CD14-positive monocyte (primary cell): ENCODE results near the gene ATP5IF1. TPM values are rescaled to one million over a fixed set of nuclear protein-coding genes. Genes with fewer than 3 reads are reported as not detected.

ENCODE experiments used
- DNase-seq, 3 donors: peaks; one replicate each; pipeline ENCODE4 v3.0.0-alpha.2; 2011 to 2022
- H2AFZ ChIP-seq: 2 replicates; pipeline ENCODE4 v1.6.0; 2012; ENCODE audit warnings: mild to moderate bottlenecking, low read depth, low read length, inconsistent platforms; ENCODE audit not compliant: insufficient read depth, poor library complexity, severe bottlenecking
- H3K27ac ChIP-seq, 2 donors: 1 replicate in 1 of 2; 2 replicates in 1 of 2; pipeline ENCODE4 v1.5.1; 2012 to 2013; ENCODE audit warnings: low read length in 2 of 2, control low read depth in 1 of 2, inconsistent platforms in 1 of 2, low read depth in 1 of 2, mild to moderate bottlenecking in 1 of 2
- H3K27me3 ChIP-seq, 2 donors: one replicate each; pipeline versions ENCODE4 v1.6.0 to v1.6.1; 2011 to 2013; ENCODE audit warnings: low read length in 2 of 2; ENCODE audit not compliant: control insufficient read depth in 2 of 2, insufficient read depth in 2 of 2
- H3K36me3 ChIP-seq, 2 donors: replicated peaks in 1 of 2; 1 replicate in 1 of 2; 2 replicates in 1 of 2; pipeline versions ENCODE4 v1.5.1 to v1.6.1; 2012 to 2013; ENCODE audit warnings: low read length in 2 of 2, control low read depth in 1 of 2, inconsistent platforms in 1 of 2, mild to moderate bottlenecking in 1 of 2; ENCODE audit not compliant: insufficient read depth in 2 of 2, control insufficient read depth in 1 of 2
- H3K4me1 ChIP-seq, 2 donors: 1 replicate in 1 of 2; 2 replicates in 1 of 2; pipeline versions ENCODE4 v1.5.1 to v1.6.1; 2012 to 2013; ENCODE audit warnings: low read length in 2 of 2, control low read depth in 1 of 2, inconsistent platforms in 1 of 2, mild to moderate bottlenecking in 1 of 2, moderate library complexity in 1 of 2; ENCODE audit not compliant: insufficient read depth in 2 of 2, control insufficient read depth in 1 of 2
- H3K4me2 ChIP-seq: replicated peaks from 2 replicates; pipeline ENCODE3; 2012; ENCODE audit warnings: low read length, moderate library complexity, mild to moderate bottlenecking; ENCODE audit not compliant: poor library complexity, severe bottlenecking; ENCODE audit errors: extremely low read depth
- H3K4me3 ChIP-seq, 3 experiments: fragments of 200-600 bp in 1 of 3; sonication (generic) in 1 of 3; replicated peaks in 1 of 3; 1 replicate in 2 of 3; 2 replicates in 1 of 3; pipeline ENCODE4 v1.5.1; 2011 to 2013; ENCODE audit warnings: low read length in 3 of 3, mild to moderate bottlenecking in 3 of 3, control low read depth in 2 of 3, low read depth in 2 of 3, inconsistent platforms in 1 of 3, moderate library complexity in 1 of 3
- H3K79me2 ChIP-seq: 2 replicates; pipeline ENCODE4 v1.6.0; 2012; ENCODE audit warnings: mild to moderate bottlenecking, control low read depth, inconsistent platforms, low read length, moderate library complexity; ENCODE audit not compliant: insufficient read depth
- H3K9ac ChIP-seq: 2 replicates; pipeline ENCODE4 v1.6.0; 2017; ENCODE audit warnings: low read length, mild to moderate bottlenecking; ENCODE audit not compliant: insufficient read depth, poor library complexity, severe bottlenecking
- H3K9me3 ChIP-seq, 2 donors: replicated peaks in 1 of 2; 1 replicate in 1 of 2; 2 replicates in 1 of 2; pipeline versions ENCODE4 v1.5.1 to v1.6.1; 2012 to 2013; ENCODE audit warnings: low read length in 2 of 2, control low read depth in 1 of 2; ENCODE audit not compliant: control insufficient read depth in 1 of 2, insufficient read depth in 1 of 2
- H4K20me1 ChIP-seq: 2 replicates; pipeline ENCODE4 v1.6.0; 2012; ENCODE audit warnings: mild to moderate bottlenecking, low read length, control low read depth, moderate library complexity; ENCODE audit not compliant: insufficient read depth
- H3K27ac Mint-ChIP-seq, 7 donors: one replicate each; pipeline ENCODE4 v1.8.0; 2020; ENCODE audit warnings: mild to moderate bottlenecking in 7 of 7, mixed read lengths in 7 of 7, moderate library complexity in 6 of 7, inconsistent platforms in 2 of 7
- H3K27me3 Mint-ChIP-seq, 3 donors: one replicate each; pipeline ENCODE4 v1.8.0; 2021 to 2022; ENCODE audit warnings: low read depth in 3 of 3, mild to moderate bottlenecking in 3 of 3, mixed read lengths in 3 of 3, moderate library complexity in 3 of 3, inconsistent platforms in 1 of 3
- H3K36me3 Mint-ChIP-seq, 2 donors: one replicate each; pipeline ENCODE4 v1.8.0; 2020; ENCODE audit warnings: mixed read lengths in 2 of 2, inconsistent platforms in 1 of 2, mild to moderate bottlenecking in 1 of 2
- H3K4me1 Mint-ChIP-seq: one replicate; pipeline ENCODE4 v1.8.0; 2020; ENCODE audit warnings: mild to moderate bottlenecking, mixed read lengths
- H3K4me3 Mint-ChIP-seq, 2 donors: one replicate each; pipeline ENCODE4 v1.8.0; 2020; ENCODE audit warnings: mild to moderate bottlenecking in 2 of 2, mixed read lengths in 2 of 2, moderate library complexity in 1 of 2
- H3K9me3 Mint-ChIP-seq, 7 donors: one replicate each; pipeline ENCODE4 v1.8.0; 2020 to 2022; ENCODE audit warnings: mixed read lengths in 7 of 7, mild to moderate bottlenecking in 6 of 7, moderate library complexity in 6 of 7, inconsistent platforms in 2 of 7
- CTCF ChIP-seq: fragments of 200-600 bp; IDR thresholded peaks from one replicate; pipeline ENCODE4 v1.8.0; 2022; ENCODE audit warnings: antibody characterized with exemption, mild to moderate bottlenecking
- WGBS: methylation state at CpG from one replicate; pipeline ENCODE4 v1.1.5; 2013; ENCODE audit warnings: missing lambda C conversion rate; ENCODE audit not compliant: insufficient coverage; 5-methylcytosine and 5-hydroxymethylcytosine counted together
- intact Hi-C, 2 donors: fragments of 100-400 bp; cut with micrococcal nuclease; formaldehyde crosslinking; loops; one replicate each; pipeline versions ENCODE4 v1.15.0 to v1.15.1; 2023
- polyA plus RNA-seq, 3 donors: library from polyadenylated mRNA; depleted of rRNA in 1 of 3; unstranded in 2 of 3; stranded (reverse) in 1 of 3; fragments of 300-500 nt in 2 of 3; fragments of >200 nt in 1 of 3; fragmentation: Illumina TruSeq in 2 of 3; gene quantifications; 1 replicate in 2 of 3; 2 replicates in 1 of 3; pipeline ENCODE4 v1.2.3, GENCODE V29; 2012 to 2021

ATP5IF1 gene
- polyA plus RNA-seq, 3 donors: 118 to 339 (median 296) TPM

- TF ChIP-seq CTCF: no peak
- 80% methylated on average over 1 of the region's 2 CpGs for WGBS
- H3K27me3 ChIP-seq: no peaks in the 10 kb centered on the region
- no peaks in the 10 kb centered on the region for H4K20me1 ChIP-seq
- peaks cover 41 to 43% of the 10 kb centered on the region in 2 donors for H3K4me1 ChIP-seq
- Mint-ChIP-seq H3K27ac (peak overlapping the region in 6 of 7 donors; percentile 21 to 87 (median 71)), H3K27me3 (peaks cover 0 to 2% (median 0%) of the 10 kb centered on the region in 3 donors), H3K36me3 (peaks cover 2 to 4% of the 10 kb centered on the region in 2 donors), H3K4me1 (peaks cover 41% of the 10 kb centered on the region), H3K9me3 (no peaks in the 10 kb centered on the region), H3K4me3 (no peak overlapping the region)
- no peak overlapping the region for H3K4me2 ChIP-seq
- no peaks in the 10 kb centered on the region for H3K79me2 ChIP-seq
- H2AFZ ChIP-seq: no peak overlapping the region
- H3K9me3 ChIP-seq: no peaks in the 10 kb centered on the region
- intact Hi-C loops: no loop called here
- no peaks in the 10 kb centered on the region for H3K36me3 ChIP-seq
- no peak overlapping the region for H3K27ac ChIP-seq
- no peak for DNase-seq
- H3K4me3 ChIP-seq: no peak overlapping the region
- H3K9ac ChIP-seq: no peak overlapping the region
Measured at GRCh38 chr1:28243685-28244311, 7.9 kb downstream of the ATP5IF1 start.

GRCh38 chr1:28244549-28245251 lies 8.8 kb downstream of the ATP5IF1 start:
- no peak for DNase-seq
- Histone ChIP-seq H3K27ac (peak overlapping the region in 1 of 2 donors; percentile 8), H3K9me3 (no peaks in the 10 kb centered on the region), H3K4me3 (no peak overlapping the region), H3K4me2 (peak overlapping the region; percentile 0), H4K20me1 (no peaks in the 10 kb centered on the region), H3K36me3 (no peaks in the 10 kb centered on the region), H3K27me3 (no peaks in the 10 kb centered on the region), H3K79me2 (no peaks in the 10 kb centered on the region), H3K4me1 (peaks cover 50 to 52% of the 10 kb centered on the region in 2 donors), H2AFZ (no peak overlapping the region), H3K9ac (no peak overlapping the region)
- Mint-ChIP-seq H3K9me3 (no peaks in the 10 kb centered on the region), H3K4me3 (no peak overlapping the region), H3K27me3 (peaks cover 0 to 2% (median 0%) of the 10 kb centered on the region in 3 donors), H3K36me3 (peaks cover 2 to 4% of the 10 kb centered on the region in 2 donors), H3K27ac (peak overlapping the region in 5 of 7 donors; percentile 1 to 87 (median 66)), H3K4me1 (peaks cover 50% of the 10 kb centered on the region)
- 51% methylated on average over 7 of the region's 13 CpGs for WGBS
- intact Hi-C loops: loop anchor here in 1 of 2 donors (5.0 kb wide), 1 partner anchor 83 kb away; the partner anchor contains the start of gene MED18
- TF ChIP-seq CTCF: no peak
